ENCODE results near the gene COMMD7. TPM values are rescaled to one million over a fixed set of nuclear protein-coding genes. Genes with fewer than 3 reads are reported as not detected.

The COMMD7 gene
- total RNA-seq, 4 donors from 2014 or later, result 30.2 to 55.8 (median 42.6) TPM

DNA sequence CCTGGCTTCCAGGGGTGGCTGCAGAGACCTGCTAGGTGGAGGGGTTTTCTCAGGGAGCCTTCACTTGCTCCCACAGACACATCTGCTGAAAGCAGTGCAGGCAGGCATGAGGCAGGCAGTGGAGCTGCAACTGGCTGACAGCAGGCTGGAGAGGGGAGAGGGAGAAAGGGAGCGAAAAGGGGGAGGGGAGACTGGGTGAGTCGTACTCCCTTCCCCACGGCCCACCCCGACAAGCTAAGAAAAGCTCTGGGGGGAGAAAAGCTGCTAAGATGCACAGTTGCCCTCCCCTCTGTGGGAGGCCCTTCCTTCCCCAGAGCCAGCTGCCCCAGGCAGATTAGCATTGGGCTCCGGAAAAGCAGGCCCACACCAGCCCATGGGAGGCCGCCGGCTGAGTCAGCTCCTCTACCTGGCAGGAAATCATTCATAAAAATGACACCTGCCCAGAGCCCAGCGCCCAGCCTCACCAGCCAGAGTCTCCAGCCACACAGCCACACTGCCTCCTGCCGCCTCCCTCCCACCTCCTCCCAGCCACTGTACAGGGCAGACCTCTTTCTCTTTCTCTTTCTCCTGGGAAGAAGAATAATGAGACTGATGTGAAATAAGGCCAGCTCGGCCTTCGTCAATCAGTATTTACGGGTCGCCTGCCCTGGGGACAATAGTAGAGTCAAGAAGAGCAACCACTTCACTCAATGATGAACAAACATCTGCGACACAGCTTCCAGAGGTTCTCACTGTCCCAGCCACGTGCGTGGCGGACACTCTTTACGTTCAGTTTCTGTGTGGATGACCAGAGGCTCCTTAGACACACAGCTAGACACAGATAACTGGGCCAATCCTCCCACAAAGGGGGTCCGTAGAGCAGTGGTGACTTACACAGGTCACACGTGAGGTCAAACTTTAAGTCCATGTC is 61.8 kb downstream of the COMMD7 start:
- DNase-seq, result no peak
- no peaks in the 10 kb centered on the region for H3K9me3 ChIP-seq
- H3K27me3 ChIP-seq, result no peaks in the 10 kb centered on the region
- H3K36me3 ChIP-seq, result no peaks in the 10 kb centered on the region
- H3K27ac ChIP-seq, result no peak overlapping the region
- H3K4me1 ChIP-seq, result no peaks in the 10 kb centered on the region
- TF ChIP-seq, protein P1, sequence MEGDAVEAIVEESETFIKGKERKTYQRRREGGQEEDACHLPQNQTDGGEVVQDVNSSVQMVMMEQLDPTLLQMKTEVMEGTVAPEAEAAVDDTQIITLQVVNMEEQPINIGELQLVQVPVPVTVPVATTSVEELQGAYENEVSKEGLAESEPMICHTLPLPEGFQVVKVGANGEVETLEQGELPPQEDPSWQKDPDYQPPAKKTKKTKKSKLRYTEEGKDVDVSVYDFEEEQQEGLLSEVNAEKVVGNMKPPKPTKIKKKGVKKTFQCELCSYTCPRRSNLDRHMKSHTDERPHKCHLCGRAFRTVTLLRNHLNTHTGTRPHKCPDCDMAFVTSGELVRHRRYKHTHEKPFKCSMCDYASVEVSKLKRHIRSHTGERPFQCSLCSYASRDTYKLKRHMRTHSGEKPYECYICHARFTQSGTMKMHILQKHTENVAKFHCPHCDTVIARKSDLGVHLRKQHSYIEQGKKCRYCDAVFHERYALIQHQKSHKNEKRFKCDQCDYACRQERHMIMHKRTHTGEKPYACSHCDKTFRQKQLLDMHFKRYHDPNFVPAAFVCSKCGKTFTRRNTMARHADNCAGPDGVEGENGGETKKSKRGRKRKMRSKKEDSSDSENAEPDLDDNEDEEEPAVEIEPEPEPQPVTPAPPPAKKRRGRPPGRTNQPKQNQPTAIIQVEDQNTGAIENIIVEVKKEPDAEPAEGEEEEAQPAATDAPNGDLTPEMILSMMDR (IDR thresholded peaks at IDR 0.05), result no peak
- TF ChIP-seq POLR2A (IDR thresholded peaks at IDR 0.05), result no peak
- WGBS, 2 donors, result 57 to 62% methylated on average over 20 of the region's 20 CpGs
- H3K4me3 ChIP-seq (replicated peaks in 1 of 3), result no peak overlapping the region
- intact Hi-C loops (cut with DNase I), result no loop called here

- intact Hi-C loops (cut with DNase I), result no loop called here
- no peak overlapping the region for H3K27ac ChIP-seq
- H3K4me1 ChIP-seq, result no peaks in the 10 kb centered on the region
- no peak overlapping the region for H3K4me3 ChIP-seq (replicated peaks in 1 of 3)
- TF ChIP-seq POLR2A (IDR thresholded peaks at IDR 0.05), result no peak
- TF ChIP-seq, protein P1 (IDR thresholded peaks at IDR 0.05), result no peak
- no peaks in the 10 kb centered on the region for H3K27me3 ChIP-seq
- no peak for DNase-seq
- no peaks in the 10 kb centered on the region for H3K9me3 ChIP-seq
- no peaks in the 10 kb centered on the region for H3K36me3 ChIP-seq
- 100% methylated on average over 1 of the region's 1 CpG for WGBS, 2 donors
These were observed 62.6 kb downstream of the COMMD7 start for GRCh38 chr20:32680544-32681174.

- no peak for TF ChIP-seq POLR2A (IDR thresholded peaks at IDR 0.05)
- TF ChIP-seq, protein P1 (IDR thresholded peaks at IDR 0.05), result no peak
- no peak overlapping the region for H3K4me3 ChIP-seq (replicated peaks in 1 of 3)
- H3K36me3 ChIP-seq, result no peaks in the 10 kb centered on the region
- no peaks in the 10 kb centered on the region for H3K27me3 ChIP-seq
- H3K27ac ChIP-seq, result no peak overlapping the region
- peak; percentile 44 to 48 for DNase-seq
- WGBS, 2 donors, result 31% methylated on average over 4 to 6 of the region's 6 CpGs
- no peaks in the 10 kb centered on the region for H3K4me1 ChIP-seq
- intact Hi-C loops (cut with DNase I), result no loop called here
- no peaks in the 10 kb centered on the region for H3K9me3 ChIP-seq
These were observed 64.3 kb downstream of the COMMD7 start for GRCh38 chr20:32678948-32679347.

DNA sequence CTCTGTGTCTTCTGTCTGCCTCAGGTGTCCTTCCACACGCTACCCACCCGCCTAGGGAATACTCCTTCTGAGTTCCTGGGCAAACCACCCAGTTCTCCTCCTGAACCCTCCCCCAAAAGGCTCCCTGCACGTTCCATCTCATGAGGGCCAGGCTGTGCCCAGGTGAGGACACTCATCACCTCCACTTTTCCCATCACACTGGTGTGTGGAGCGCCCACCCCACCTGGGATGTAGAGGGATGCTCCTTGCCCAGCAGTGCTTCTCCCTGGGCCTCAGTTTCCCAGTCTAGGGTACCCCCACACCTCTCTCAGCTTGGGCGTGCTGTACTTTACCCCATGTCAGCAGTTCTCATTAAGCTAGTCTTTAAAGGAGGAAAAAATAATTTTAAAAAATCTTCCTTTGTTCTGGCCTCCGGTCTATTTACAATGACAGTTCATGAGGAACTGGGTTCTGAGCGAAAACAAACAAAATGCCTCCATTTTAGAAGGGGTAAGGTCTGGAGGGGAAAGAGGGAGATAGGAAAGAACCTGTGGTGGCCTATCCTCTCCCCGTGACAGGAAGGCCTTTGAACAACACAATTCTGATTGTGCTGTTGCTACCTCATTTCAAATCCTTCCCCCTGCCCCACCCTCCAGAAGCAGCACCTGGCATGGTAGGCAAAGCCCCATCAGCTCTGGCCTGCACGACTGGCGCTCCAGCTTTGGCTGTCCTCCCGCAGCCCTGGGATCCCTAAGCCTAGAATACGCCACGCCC is 67.9 kb downstream of the COMMD7 start:
- no peaks in the 10 kb centered on the region for H3K4me1 ChIP-seq
- TF ChIP-seq POLR2A (IDR thresholded peaks at IDR 0.05), result no peak
- TF ChIP-seq, protein P1 (IDR thresholded peaks at IDR 0.05), result no peak
- no peak overlapping the region for H3K27ac ChIP-seq
- H3K9me3 ChIP-seq, result no peaks in the 10 kb centered on the region
- intact Hi-C loops (cut with DNase I), result no loop called here
- WGBS, 2 donors, result 88 to 89% methylated on average over 13 of the region's 13 CpGs
- no peak overlapping the region for H3K4me3 ChIP-seq (replicated peaks in 1 of 3)
- no peaks in the 10 kb centered on the region for H3K36me3 ChIP-seq
- no peaks in the 10 kb centered on the region for H3K27me3 ChIP-seq
- no peak for DNase-seq
